H1 (cell line): Measurements from ENCODE around the gene USP12.

Experiments
- CHD7 ChIP-seq: fragments of 300-600 bp; sonication (generic); IDR thresholded peaks from 2 replicates; pipeline ENCODE4 v1.7.1; 2012; ENCODE audit warnings: low read length, moderate library complexity, mild to moderate bottlenecking, inconsistent platforms; ENCODE audit not compliant: insufficient replicate concordance
- SIX5 ChIP-seq: IDR thresholded peaks from 2 replicates; pipeline ENCODE4 v1.6.1; 2011; ENCODE audit warnings: mild to moderate bottlenecking, low read depth, low read length

GRCh38 chr13:27041341-27041740 is 130.3 kb downstream of the USP12 start:
- TF ChIP-seq CHD7, result no peak
- TF ChIP-seq SIX5, result no peak
